Left colon (tissue), 2 donors: Measurements from ENCODE around the gene FAM174C. TPM values are rescaled to one million over a fixed set of nuclear protein-coding genes. Genes with fewer than 3 reads are reported as not detected.

Experiments used
- ATAC-seq: fragments of 200-7000 bp; cut with Tn5 transposase; one replicate; pipeline ENCODE4 v1.9.1; 2020; ENCODE audit warnings: mild to moderate bottlenecking, moderate library complexity
- DNase-seq, 2 donors: peaks; one replicate each; pipeline ENCODE4 v3.0.0-alpha.2; 2020
- intact Hi-C, 2 donors: fragments of 100-400 bp; cut with DNase I in 1 of 2; cut with micrococcal nuclease in 1 of 2; formaldehyde crosslinking; loops; one replicate each; pipeline versions ENCODE4 v1.11.2 to v1.14.0; 2022; cut with DNase I, micrococcal nuclease
- total RNA-seq, 2 donors: library from RNA; stranded (reverse); fragmentation: NEBNext Ultra II Directional; extraction: Animal tissue kit (Norgen Biotek cat#: 25700); gene quantifications; one replicate each; pipeline ENCODE4 v1.2.1, GENCODE V29; 2021
- donor health status: DM: no; HTN: no; CAD: no.
- donor health status: DM: yes; HTN: yes; CAD: no.

Gene FAM174C
- total RNA-seq, 2 donors from 2014 or later = 43.7 to 48.9 TPM

DNA sequence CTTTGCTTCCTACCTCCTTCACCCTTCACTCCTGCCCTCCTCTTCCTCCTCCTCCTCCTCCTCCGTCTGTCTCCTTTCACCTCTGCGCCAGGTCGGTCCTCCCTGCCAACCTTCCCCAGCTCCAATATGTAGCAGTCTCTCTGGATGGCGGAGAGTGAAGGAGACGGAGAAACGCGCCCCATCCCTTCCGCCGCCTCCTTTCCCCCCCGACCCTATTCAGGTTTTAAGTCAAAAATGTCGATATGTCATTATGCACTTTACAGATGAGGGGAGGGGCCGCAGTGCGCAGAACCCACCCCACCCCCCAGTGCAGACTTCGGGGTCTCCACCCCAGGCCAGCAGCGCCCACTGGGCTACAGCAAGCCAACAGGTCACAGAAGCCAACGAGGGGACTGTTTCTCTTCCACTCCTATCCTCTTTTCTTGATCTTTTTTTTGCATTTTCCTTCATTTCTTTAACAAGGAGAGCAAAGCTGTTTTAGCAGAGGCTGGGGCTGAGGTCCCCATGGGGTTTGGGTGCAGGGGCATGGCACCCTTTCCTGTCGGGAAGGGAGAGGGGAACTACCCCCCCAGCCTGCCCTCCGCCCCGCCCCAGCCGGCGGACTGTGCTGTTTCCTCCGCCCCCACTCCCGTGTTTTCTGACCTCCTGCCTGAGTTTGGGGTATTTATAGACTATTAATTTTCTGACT is 17.7 kb upstream of the FAM174C start:
- ATAC-seq (no peak), DNase-seq (no peak)
- intact Hi-C loops = no loop called here

DNA sequence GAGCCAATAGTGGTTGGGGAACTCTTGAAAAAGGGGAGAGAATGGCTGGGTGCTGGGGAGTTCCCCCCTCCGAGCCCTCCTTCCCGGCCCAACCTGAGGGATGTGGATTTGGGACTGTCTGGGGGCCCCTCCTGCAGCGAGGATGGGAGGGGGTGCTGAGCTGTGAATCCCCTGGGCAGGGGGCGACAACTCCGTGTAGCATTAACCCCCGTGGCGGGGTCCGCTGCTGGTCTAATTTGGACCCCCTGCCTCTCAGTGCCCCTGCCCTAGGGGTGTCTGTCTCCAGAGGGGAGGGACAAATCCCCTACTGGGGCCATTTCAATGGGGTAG is 17.2 kb upstream of the FAM174C start:
- no peak for ATAC-seq
- intact Hi-C loops = no loop called here
- no peak for DNase-seq

DNA sequence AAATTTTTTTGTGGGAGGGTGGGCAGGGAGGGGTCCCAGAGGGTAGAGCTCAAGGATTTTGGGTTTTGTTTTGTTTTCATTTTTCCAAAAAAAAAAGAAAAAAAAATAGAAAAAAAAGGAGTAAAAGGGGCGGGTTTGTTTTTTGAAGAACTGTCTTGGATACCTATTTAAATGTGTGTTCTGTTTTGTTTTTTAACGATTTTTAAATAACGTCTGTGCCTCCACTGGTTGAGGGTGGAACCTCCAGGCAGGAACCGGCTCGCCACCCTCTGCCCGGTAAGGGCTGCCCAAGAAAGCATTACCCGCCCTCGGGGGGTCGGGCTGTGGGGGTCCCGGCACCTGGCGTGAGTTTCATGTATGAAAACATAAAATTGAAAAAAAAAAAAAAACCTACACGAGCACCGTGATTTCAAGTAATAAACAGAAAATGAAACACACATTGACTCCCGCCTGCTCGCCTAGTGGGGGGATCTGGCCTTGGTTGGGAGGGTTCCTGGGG is 16.6 kb upstream of the FAM174C start:
- intact Hi-C loops = no loop called here
- DNase-seq = peak in 1 of 2 donors; percentile 45
- ATAC-seq = no peak

DNA sequence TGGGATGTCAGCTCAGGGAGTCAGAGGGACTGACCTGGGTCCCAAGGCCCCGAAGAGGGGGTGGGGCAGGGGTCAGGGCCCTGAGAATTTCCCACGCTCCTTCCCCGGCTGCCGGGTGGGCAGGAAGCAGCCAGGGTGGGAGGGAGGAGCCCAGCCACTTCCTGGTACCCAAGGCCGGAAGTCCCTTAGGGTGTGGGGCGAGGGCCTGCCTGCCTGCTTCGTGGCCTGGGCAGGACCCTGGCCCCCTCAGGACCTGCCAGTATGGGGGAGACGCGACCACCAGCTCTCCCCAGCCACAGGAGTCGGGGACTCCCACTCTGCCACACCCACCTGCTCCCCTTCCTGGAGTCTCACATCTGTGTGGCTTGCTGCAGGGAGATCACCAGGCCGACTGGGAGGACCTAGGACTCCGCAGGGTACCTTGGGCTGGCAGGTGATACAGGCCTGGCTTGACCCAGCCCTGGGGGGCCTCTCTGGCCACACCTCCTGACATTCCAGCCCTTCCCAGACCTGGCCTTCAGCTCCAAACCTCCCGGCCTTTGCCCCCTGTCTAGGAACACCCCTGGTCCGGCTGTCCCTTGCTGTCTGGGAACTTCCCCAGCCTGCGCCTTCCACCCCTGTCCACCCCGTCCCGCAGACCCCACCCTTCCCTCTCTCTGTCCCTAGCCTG is 16.0 kb upstream of the FAM174C start:
- ATAC-seq = peak; percentile 38
- DNase-seq = peak; percentile 87 to 90
- intact Hi-C loops = no loop called here

DNA sequence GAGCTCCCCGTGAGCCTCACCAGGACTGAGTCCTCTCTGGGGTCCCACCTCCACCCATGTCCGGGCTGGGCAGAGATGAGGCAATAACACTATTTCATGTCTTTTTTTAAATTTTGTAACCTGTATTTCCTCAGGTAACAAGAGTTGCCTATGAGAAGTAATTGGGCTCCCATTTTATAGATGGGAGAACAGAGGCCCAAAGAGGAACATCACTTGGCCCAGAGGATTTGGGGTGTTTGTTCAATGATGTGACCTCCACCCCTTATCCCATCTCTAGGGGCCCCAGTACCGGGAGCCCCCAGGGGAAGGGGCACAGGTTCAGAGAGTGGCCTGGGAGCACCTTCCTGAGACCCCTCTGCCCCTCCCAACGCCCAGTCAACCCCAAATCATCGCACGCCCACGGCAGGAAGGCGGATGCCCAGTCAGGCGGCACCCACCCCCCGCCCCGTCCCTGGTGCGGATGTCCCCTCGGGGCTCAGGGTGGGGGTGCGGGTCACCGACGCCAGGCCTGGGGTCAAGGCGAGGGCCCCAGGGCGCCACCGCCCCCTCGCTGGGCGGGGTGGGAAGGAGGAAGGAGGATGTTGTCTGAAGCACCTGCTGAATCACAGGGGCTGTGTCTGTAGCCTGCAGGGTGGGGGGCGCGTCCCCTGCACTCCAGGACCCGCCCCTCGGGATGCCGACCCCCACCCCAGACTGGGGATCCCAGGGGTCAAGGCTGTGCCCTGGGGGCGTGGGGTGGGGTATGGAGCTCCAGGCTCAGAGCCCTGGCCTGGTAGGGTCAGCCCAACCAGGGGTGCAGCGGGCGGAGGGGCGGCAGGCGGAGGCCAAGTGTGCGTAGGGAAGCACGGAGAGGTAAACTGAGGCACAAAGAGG is 15.2 kb upstream of the FAM174C start:
- ATAC-seq (peak; percentile 7), DNase-seq (peak in 1 of 2 donors; percentile 68)
- intact Hi-C loops = no loop called here

DNA sequence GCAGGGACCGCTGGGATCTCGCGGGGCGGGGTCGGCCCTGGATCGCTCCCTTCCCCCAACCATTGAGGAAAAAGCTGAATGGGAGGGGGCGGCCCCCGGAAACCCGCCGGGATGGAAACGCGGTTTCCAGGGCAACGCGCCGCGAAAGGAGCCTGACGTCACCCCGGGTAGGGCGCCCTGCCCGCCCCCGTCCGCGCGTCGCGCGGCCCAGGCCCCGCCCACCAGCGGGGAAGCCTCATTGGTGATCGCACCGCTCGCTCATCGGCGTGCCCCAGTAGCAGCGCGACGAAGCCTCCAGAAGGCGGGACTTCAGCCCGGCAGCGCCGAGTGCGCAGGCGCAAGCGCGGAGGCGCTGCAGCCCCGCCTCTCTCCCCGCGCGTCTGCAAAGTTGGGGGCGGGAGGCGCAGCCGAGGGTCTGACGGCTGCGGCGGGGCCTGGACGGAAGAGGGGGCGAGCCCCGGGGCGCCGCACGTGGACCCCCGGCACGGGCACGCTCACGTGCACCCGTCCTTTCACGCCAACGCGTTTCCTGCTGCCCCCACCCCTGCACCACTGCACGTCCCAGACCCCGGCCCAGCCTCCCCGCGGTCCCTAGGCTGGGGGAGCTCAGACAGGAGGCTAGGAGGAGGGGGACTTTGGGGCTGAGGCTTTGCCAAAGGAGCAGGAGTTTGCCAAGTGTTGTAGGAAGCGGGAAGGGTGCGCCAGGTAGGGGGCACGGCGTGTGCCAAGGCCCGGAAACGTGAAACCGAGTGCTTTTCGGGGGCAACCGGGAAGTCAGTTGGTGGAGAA is 14.4 kb upstream of the FAM174C start:
- intact Hi-C loops = no loop called here
- DNase-seq (peak; percentile 95 to 97), ATAC-seq (peak; percentile 59)

DNA sequence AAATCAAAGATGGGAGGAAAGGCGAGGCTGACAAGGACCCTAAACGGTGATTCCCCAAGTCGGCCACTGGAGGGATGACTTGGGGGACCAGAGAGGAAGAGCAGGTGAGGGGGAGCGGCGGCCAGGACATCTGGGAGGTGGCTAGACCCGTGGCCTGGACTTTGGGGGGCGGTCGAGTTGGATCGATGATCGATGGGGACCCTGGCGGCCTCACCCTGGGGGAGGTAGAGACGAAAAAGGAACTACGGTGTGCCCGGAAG is 13.9 kb upstream of the FAM174C start:
- ATAC-seq = no peak
- intact Hi-C loops = no loop called here
- no peak for DNase-seq

DNA sequence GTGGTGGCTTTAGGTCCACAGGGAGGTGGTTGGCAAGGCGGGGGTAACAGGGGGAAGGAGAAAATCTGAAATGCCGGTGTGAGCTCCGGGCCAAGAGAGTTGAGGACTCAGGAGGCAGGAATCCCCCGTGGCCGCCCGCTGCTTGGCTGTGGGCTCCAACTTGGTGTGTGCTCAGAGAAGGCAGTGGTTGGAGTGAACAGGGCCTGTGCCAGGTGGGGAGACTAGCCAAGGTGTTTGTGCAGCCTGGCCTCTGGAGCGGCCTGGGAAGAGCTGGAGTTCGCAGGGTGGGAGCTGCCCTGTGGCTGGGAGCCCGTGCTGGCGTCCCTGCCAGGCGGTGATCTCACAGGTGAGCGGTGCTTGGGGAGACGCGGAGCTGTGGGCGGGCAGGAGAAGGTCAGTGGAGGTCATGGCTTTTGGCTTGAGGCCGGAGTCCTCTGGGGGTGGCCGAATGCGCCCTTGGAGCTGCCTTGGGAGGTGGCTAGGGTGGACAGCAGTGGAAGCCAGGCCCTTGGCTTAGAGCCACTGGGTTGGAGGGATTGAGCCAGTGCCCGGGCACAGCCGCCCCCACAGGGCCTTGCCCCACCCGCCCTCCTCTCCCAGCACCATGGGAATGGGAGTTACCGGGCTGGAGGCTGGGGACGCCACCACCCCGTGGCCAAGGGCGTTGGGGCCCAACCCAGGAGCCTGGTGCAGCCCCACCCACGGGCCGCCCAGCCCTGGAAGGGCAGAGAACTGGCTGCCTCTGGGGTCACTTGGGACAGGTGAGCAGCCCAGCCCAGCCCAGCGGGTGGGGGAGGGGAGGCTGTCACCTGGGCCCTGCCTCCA is 13.3 kb upstream of the FAM174C start:
- DNase-seq = peak; percentile 94 to 95
- peak; percentile 53 for ATAC-seq
- intact Hi-C loops = no loop called here

DNA sequence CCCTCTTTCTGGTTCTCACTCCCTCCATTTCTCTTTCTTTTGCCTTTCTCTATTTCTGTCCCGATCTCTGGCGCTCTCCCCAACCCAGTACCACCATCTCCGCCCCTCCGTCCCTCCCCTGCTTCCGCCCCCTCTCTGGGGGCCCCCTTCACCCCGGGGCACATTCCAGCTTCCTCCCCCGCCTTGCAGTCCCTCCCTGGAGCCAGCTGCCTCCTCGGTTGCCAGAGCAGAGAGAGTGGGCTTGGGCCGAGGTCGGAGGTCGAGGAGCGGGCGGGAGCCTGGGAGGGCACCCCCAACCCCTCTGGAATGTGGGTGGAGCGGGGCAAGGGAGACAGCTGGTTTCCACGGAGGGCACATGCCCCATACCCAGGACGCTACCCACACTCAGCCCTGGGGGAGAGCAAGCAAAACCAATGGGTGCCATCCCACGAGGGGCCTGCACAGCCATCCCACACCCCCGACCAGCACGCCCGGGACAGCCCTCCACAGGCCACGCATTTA is 12.7 kb upstream of the FAM174C start:
- ATAC-seq (no peak), DNase-seq (no peak)
- intact Hi-C loops = no loop called here

DNA sequence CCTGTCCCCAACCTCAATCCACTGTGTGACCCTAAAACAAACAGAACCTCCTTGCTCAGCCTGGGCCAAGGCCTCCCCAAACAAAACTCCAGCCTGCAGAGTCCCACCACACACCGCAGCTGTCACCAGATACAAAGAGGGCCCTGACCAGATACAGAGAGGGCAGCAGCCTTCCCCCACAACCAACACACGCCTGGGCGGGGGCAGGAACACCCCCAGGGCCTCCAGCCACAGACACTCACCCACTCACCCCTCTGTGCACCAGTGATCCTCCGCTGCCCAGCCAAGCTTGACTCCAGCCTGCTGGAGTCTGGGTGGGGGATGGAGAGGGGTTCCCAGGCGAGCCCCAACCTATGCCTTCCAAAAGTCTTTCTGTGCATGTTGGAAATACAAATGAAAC is 12.1 kb upstream of the FAM174C start:
- intact Hi-C loops = no loop called here
- no peak for DNase-seq
- no peak for ATAC-seq

DNA sequence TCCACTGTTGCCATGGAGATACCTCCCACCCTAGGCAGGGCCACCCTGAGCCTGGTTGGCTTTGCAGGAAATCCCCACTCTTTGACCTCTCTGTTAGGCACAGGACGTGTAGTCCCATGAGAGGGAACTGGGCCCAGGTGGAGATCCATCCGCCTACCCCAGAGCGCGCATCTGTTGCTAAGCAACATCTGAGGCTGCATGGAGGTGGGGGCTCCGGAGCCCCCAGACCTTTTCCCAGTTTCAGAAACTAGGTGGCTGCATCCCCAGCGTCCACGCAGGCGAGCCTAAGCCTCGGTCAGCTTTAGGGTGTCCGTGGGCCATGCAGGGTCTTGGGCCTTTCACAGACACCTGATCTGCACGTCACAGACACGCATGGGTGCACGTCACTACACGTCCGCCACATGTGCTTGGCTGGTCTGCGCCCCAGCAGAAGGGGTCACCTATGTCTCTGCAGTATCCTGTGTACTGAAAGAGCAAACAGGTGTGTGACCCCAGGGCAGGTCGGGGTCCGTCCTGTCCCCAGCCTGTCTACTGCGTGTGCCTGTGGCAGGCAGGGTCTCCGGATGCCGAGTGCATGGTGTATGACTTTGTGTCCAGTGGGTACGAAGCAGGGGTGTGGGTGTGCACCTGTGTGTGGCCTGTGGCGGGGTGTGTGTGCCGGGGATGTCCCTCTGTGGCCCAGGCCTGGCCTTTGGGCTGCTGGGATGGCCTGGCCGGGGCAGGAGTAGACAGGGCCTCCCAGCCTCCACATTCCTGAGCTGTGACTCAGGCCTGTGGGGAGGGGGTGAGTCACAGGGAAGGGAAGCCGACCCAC is 10.3 kb upstream of the FAM174C start:
- intact Hi-C loops = no loop called here
- DNase-seq = peak; percentile 60 to 80
- ATAC-seq = no peak

DNA sequence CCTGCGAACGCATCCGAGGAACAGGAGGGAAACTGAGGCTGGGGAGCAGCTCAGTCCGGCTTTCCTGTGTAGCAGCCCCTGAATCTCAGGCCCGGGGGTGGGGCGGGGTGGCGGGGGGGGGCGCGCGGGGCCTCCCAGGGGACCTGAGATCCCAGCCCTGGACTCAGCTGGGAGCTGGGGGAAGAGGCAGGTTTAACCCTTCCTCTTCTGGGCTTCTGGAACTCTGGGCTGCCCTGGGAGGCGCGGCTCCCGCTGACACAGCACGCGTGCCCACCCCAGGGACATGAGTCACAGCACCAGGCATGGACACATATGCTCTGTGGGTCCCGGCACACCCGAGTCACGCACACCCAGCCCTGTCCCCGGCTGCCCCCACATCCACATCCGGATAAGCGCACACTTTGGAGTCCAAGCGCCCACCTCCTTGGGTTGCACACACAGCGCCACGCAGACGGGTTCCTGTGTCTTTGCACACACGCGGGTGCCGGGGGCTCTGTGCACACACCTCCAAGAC is 9.7 kb upstream of the FAM174C start:
- DNase-seq (peak; percentile 66 to 79), ATAC-seq (no peak)
- intact Hi-C loops = loop anchor here in 1 of 2 donors (2.0 kb wide), 1 partner anchor 21 kb away; no protein-coding TSS in a partner anchor

DNA sequence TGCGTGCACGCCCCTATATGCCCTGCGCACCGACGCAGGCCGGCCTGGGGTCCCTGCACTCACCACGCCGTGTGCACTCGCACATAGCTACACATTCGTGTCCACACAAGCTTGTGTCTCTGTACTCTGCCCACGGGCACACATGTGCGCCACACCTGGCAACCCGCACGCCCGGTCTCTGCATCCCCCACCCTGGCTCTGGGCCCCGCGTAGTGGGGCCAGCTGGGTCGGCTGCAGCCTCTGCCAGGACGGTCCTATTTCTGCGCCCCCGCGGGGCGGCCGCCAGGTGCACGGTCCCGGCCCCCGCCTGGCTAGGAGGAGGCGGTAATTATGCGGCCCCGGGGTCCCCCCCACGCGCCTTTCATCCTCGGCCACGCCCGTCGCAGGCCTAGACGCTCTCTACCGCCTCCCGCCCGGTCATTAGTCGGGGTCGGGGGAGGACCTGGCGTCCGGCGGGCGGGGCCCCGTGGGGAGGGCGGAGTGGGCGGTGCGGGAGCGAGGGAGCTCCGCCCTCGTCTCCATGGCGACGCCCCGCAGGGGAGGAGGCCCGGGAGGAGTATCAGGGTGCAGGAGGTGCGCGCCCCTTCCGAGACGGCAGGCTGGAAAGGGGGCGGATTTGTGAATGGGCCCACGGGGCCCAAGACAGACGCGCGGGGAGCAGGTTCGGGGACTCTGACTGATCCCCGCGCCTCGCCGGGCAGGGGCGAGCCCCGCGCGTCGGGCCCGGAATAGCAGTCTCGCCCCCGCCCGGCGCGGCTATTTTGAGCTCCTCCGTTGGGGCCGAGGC is 9.0 kb upstream of the FAM174C start:
- ATAC-seq (peak; percentile 51), DNase-seq (peak; percentile 93 to 95)
- intact Hi-C loops = loop anchor here in 1 of 2 donors (2.0 kb wide), 1 partner anchor 22 kb away; no protein-coding TSS in a partner anchor

DNA sequence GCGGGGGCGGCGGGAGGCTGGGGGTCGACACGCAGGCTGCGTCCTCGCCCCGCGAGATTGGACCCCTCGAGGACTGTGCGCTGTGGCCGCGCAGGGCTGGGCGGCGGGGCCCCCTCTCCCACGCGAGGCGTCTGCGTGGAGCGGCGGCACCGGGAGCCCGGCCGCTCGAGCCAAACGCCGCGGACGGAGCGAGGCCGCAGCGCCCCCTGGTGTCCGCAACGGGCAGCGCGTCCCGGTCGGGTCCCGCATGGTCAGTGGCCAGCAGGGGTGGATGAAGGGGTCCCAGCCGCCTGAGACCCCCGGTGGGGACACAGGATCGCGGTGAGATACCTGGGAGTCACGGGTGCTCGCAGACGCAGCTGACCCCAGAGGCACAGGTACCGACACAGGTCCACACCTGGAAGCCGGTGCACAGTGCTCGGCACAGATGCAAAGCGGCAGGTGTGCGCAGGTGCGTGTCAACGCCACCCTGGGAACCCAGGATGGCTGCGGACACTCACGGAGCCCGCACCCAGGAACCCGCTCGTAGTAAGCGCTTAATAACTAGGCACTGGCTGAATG is 8.3 kb upstream of the FAM174C start:
- intact Hi-C loops = loop anchor here in 1 of 2 donors (2.0 kb wide), 1 partner anchor 22 kb away; no protein-coding TSS in a partner anchor
- ATAC-seq (peak; percentile 15), DNase-seq (peak in 1 of 2 donors; percentile 82)

DNA sequence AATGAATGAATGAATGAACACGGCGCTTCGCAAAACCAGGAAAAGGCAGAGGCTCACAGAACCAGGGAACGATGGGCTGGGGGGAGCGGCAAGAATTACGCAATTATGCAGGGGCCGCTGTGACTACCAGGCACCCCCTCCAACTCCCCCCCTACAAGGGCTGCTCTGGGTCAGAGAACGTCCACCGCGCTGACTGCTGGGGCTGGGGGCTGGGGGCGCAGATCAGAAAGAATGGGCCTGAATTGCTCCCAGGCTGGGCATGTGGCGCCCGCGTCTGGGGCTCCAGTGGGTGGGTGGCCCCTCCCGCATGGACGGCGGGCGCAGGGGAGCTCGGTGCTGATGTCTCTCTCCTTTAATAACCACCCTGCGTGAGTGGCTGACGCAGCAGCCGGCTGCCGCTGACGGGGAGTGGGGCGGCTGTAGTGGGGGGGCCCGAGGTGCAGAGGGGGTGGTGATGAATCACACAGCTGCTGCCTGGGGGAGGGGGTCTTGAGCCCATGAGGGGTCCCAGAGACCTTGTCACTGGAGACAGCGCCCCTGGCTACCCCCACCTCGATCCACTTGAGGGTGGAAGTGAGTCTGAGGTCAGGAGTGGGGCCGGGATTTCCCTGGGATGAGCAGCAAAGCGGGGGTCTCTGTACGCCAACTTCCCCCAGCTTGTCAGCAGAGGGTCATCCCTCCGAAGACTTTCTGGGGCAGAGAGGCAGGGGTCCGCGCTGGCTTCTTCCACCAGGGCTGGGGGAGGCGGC is 7.7 kb upstream of the FAM174C start:
- intact Hi-C loops = loop anchor here in 1 of 2 donors (2.0 kb wide), 1 partner anchor 23 kb away; no protein-coding TSS in a partner anchor
- ATAC-seq (no peak), DNase-seq (no peak)
